ENCODE measurements around the gene BDKRB2.

BDKRB2 gene

DNA sequence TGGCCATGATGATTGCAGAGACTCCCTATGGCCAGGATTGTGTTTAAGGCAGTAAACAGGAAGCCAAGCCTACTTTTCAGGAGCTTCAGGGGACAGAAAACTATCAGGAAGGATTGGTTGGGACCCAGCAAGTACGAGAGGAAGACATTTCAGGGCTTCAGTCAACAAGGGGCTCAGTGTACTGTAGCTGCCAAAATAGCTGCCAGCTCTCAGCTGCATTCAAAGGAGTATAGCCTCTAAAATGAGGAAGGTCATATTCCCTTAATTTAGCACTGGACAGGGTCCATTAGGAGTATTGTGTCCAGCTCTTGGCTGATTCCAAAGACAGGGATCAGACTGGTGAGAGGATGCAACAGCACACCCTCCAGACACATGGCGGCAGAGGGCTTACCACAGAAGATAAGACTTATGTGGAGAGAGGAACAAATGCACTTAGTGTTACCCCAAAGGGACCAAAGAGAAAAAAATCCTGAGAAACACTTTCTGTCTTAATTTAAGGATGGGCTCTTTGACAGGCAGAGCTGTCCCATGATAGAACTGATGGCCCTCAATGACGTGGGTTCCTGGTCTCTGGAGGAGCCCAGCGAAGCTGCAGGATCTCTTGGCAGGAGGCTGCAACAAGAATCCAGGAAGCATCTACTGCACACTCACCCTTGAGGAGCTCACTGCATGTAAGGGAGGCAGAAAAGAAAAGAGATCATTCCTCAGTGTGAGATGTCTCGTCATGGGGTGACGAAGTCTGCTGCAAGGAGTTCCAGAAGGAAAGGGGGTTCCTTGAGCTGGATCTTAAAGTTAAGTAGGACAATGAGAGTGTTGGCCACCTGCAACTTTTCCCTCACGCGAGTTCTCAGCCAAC lies 66.2 kb downstream of the BDKRB2 start:
- no peak for DNase-seq (ENCODE audit: low spot score)

DNA sequence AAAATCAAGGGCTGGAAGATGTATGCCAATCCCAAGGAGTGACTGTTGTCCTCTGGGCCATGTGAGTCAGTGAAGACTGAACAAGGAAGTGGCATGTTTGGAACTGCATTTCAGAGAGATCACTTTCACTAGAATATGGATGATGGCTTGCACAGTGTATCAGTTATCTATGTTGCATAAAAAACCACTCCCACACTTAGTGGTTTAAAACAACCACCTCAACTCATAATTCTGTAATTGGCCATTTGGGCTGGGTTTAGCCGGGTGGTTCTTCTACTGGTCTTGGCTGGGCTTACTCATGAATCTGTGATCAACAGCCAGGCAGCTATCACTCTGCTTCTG lies 66.8 kb downstream of the BDKRB2 start:
- DNase-seq (ENCODE audit: low spot score): no peak

DNA sequence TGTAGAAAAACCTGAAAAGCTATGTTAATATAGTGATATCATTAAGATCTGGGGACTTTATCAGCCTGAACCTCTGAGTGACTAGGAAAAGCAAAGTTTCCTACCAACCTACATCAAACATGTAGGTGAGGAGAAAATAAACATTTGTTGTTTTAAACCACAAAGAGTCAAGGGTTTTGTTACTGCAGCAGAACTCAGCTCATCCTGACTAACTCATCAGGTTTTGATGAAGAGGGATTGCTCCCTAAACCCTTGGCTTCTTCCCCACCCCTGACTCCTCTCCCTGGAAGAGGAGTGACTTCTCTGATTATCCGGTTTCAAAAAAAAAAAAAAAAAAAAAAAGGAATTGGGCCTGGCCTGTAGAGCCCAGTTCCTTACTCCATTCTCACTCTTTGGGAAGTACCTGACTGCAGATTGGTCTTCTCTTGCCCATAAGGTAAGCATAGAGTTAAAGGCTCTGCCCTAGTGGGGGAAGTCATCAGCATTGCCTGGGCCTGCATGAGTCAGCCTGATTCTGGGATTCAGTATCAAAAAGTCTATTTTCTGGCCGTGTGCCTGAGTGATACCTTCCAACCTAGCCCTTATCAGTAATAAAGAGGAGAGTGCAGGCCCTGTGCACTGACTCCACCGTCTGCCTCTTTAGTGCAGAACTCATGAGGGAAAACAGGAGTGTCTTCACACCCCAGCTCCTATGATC lies 68.3 kb downstream of the BDKRB2 start:
- no peak for DNase-seq (ENCODE audit: low spot score)

DNA sequence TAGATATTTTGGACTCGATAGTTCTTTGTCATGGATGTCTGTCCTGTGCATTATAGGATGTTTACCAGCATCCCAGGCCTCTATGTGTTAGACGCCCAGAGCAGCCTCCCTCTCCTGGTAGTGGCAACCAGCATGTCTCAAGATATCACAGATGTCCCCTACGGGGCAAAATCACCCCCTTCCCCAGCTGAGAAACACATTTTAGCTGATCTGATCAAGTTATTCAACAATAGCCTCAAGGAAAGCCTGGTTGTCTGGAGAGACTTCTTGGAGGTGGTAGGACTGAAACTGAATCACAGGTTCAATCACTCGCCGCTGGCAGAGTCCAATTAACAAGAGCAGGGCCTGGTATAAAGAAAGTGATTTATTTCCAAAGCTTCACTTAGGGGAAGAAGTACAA lies 69.0 kb downstream of the BDKRB2 start:
- no peak for DNase-seq (ENCODE audit: low spot score)

DNA sequence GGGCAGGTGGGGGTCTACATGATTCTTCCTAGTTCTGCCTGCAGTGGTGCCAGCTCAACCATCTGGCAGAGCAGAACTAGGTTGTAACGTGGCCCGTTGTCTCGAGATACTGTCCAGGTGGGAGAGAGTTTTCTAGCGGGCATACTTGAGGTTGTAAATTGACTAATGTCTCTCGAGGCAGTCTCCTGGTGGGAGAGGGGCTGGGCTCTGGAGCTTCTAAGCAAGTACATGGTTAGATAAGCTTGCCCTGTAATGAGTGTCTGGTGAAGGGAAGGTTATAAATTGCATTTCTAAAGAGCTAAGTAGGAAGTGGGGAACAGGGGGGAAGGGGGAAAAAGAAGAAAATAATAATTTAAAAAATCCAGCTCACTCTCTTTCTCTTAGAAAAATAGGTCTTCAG lies 69.5 kb downstream of the BDKRB2 start:
- DNase-seq (ENCODE audit: low spot score): no peak

DNA sequence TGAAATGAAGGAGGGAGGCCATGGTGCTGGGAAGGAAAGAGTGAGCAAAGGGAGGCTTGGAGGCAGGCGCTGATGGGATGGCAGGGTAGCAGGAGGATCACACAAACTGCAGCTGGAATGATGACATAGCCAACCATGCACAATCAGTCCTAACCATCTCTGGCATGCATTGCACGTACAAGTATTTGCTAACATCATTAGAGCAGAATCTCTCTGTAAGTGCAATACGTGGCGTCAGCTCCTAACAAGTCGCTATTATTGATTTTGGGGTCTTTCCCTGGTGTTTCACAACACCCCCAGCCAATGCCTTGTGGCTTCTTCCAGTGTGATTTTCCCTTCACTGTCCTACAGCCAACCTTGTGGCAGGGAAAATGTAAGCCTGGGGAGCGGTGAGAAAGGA lies 69.9 kb downstream of the BDKRB2 start:
- peak; percentile 68 for DNase-seq (ENCODE audit: low spot score)

DNA sequence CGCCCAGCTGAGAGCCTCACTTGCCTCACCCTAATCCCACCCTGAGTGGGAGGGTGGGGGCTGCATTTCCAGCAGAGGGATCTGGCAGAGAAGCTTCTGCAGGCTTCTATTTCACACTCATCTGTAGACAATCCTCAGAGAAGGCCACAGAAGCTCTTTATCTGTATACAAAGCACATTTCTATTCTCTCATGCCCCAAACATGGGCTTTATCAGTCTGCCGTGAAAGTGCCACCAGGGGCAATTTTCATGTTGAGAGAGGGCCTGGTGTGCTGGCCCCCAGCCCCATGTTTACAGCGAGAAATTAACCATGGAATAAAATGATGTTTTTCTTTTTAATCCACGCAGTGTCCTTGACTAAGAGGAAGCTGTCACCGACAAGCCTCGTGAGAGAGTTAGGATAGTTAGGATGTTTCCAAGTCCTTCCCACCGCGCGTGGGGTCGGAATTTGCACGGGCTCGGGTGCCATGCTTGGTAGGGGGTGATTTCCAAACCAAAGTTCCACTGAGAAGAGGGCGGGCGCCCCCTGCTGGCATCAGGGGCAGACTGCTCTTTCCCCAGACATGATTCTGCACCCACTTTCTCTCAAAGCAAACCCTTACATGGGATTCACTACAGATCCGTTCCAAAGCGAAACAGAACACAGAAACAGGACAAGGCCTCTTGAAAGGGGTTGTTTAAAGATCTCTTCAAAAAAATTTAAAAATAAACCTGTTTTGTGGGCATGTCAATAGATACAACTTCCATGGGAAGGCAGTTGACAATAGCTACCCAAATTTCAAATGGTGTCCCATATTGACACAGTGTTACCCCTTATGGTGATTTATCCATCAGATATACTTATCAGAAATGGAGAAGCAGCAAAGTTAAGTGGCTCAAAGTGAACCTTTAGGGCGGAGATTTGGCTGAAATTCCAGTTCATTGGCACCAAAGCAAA lies 70.8 kb downstream of the BDKRB2 start:
- peak; percentile 83 for DNase-seq (ENCODE audit: low spot score)

DNA sequence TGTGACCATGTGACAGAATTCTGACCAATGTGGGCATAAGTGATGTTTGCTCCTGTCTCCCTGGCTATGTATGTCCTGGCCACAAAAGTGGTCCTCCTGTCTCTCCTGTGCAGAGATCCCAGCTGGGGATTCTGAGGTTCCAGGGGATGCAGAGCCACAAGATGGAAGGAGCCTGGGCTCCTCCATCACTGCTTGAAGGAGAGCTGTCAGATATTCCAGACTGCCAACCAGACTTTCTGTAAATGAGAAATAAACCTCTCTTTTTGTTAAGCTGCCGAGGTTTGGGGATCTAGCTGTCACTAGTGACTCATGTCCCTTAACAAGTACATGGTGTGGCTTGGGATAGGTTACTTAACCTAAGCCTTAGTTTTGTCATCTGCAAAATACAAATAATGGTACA lies 73.3 kb downstream of the BDKRB2 start:
- DNase-seq (ENCODE audit: low spot score): no peak

DNA sequence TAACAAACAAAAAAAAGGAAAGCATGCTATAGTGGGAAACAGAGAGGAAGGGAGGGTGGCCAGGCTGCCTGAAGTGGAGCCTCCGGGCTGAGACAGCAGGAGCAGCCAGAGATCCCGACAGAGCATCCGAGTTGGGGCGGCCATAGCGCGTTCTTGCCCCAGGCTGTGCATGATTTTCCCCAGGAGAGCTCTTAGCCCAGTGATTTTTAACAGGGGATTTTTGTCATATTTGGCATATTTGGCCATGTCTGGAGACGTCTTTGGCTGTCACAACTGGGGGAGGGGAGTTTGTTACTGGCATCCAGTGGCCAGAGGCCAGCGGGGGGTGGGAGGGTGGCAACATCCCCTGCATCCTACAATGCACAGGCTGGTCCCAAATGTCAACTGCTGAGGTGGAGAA lies 74.9 kb downstream of the BDKRB2 start:
- no peak for DNase-seq (ENCODE audit: low spot score)

DNA sequence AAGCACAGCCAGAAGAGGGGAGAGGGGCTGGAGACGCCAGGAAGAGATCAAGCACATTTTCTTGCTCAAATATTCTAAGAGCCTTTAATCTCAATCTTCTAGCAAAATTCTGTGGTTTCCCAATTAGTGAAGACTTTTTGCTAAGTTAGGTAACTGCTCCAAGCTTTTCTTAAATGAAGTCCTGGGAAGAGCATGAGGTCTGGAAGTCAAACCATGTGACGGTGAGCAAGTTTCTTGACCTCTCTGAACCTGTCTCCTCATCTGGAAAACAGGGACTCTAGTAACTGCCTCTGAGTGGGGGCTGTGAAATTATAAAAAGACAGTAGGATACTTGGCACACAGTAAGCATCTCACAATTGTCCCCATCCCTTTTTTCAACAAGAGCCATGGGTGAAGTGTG lies 75.5 kb downstream of the BDKRB2 start:
- DNase-seq (ENCODE audit: low spot score): no peak

DNA sequence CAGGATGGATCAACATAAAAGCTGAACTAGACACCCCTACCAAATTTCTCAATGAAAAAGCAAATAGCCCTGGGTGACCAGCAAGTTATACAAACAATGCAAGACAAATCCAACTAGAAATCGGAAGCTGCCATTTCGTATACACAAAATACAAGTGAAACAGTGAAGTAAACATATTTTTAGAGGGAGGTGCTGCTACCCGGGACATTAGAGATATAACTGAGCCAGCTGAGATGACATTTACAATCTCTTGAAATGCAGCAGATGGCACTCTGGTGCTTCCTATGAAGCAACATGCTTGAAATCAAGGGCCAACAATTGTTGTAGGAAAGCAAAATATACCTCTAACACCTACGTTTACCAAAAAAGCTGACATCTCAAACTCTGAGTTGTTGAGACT lies 76.8 kb downstream of the BDKRB2 start:
- no peak for DNase-seq (ENCODE audit: low spot score)

DNA sequence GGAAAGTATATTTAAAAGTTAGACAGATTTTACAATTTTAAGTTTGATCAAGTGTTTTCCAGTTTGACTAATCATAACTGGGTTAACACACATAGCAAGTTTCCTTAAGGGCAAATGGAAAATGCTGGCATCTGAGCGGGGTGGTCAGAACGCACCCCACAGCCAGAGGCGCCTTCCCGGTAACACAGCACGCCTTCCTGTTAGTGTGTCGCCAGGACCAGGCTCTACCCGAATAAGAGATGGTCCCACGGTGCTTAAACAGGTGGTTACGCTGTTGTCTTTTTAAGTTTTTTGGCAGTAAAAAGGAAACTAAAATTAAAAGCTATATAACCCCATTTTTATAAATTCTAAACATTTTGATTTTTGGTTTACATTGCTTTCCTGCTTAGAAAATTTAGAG lies 79.4 kb downstream of the BDKRB2 start:
- DNase-seq (ENCODE audit: low spot score): no peak

DNA sequence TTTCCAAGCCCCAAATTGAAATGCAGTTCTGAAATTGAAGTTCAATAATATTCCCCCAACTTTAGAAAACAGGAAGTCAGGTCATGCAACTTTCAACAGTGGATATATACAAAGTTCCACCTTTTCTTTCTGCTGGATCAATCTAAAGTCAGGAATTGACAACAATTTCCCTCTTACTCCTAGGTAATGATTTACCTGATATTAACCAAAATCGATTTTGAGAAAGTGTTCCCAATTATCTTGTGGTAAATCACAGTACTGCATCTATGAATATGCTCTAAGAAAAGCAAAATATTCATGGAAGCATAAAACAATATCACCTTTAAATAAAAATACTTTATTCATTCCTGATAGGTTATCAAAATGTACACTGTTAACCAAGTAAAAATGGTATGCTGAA lies 79.8 kb downstream of the BDKRB2 start:
- DNase-seq (ENCODE audit: low spot score): no peak

DNA sequence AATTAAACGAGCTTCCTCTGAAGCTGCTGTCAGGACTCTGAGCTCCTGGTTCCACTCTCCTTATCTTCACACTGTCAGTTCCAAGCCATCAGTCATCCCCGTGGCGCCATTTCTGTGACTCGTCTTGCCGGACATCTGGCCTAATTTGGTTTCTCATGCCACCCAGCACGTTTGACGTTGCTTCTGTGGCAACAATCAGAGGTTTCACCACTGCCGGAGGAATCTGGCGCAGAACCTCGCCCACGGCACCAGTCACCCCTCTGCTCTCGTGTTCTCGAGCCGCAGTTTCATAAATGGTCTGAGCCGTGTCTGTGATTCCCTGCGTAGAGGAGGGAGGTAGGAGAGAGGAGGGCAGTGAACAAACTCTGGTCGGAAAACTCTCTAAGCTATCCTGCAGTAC lies 81.0 kb downstream of the BDKRB2 start:
- DNase-seq (ENCODE audit: low spot score): peak; percentile 64

DNA sequence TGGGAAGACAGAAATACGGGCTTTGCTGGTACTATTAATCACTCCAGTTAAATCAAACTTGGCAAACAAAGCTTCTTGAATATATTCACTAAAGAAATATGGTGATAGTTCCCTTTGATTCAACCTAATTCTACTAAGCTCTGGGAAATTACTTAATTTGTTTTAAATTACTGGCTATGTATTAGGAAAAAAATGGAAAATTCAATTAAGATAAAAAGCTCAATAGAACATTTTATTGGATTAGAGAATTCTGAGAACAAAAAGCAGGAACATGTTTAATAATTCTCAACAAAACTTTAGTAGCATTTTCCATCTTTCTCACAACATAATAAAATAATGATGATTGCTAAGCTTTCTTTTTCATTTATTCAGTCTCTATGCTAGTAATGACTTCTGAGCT lies 81.6 kb downstream of the BDKRB2 start:
- DNase-seq (ENCODE audit: low spot score): no peak

DNA sequence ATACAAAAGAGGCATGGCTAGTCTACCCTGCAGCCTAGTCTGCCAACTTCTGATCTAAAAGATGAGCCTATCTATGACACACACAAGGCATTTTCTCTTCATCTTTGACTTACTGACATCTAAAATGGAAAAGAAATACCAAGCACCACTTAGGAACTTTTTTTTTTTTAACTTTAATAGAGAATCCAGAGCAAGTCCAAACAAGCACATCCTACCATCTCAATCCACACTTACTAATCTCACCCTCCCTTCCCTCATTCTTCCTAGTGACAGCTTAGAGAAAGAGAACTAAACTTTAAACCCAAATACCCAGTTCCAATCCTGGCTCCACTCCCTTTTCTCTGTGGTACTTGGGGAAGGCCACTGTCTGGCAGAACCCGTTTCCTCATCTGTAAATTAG lies 83.2 kb downstream of the BDKRB2 start:
- no peak for DNase-seq (ENCODE audit: low spot score)

Measured in AG08395 (cell line).